Measurements from ENCODE around the gene CCDC74B.
"Not testable (repeated sequence)": the region's sequence is repeated elsewhere in the genome, so short reads cannot be mapped to it uniquely, and the experiment has no call there.

CCDC74B gene

GRCh38 chr2:130128464-130128863, 16.4 kb downstream of the CCDC74B start:
- H3K9me3 ChIP-seq (ENCODE audit: control insufficient read depth, insufficient read depth, low read length); H3K4me1 ChIP-seq (ENCODE audit: insufficient read depth, low read length); H3K36me3 ChIP-seq (ENCODE audit: insufficient read depth, low read length): not testable (repeated sequence)
- H3K9ac ChIP-seq (ENCODE audit: low read depth, low read length), result peak overlapping the region; percentile 36; the same call in 1 of the 2 replicates

GRCh38 chr2:130127726-130128125, 17.2 kb downstream of the CCDC74B start:
- not testable (repeated sequence) for H3K36me3 ChIP-seq (ENCODE audit: insufficient read depth, low read length); H3K4me1 ChIP-seq (ENCODE audit: insufficient read depth, low read length); H3K9me3 ChIP-seq (ENCODE audit: control insufficient read depth, insufficient read depth, low read length); H3K9ac ChIP-seq (ENCODE audit: low read depth, low read length)

- not testable (repeated sequence) for H3K36me3 ChIP-seq (ENCODE audit: insufficient read depth, low read length); H3K9ac ChIP-seq (ENCODE audit: low read depth, low read length); H3K4me1 ChIP-seq (ENCODE audit: insufficient read depth, low read length); H3K9me3 ChIP-seq (ENCODE audit: control insufficient read depth, insufficient read depth, low read length)
These were observed 24.0 kb downstream of the CCDC74B start for GRCh38 chr2:130120924-130121323.

- H3K9ac ChIP-seq (ENCODE audit: low read depth, low read length); H3K36me3 ChIP-seq (ENCODE audit: insufficient read depth, low read length); H3K4me1 ChIP-seq (ENCODE audit: insufficient read depth, low read length); H3K9me3 ChIP-seq (ENCODE audit: control insufficient read depth, insufficient read depth, low read length): not testable (repeated sequence)
These were observed 42.1 kb downstream of the CCDC74B start for GRCh38 chr2:130102597-130103363.

All from ES-I3 (cell line).